HEK293 (cell line): ENCODE data around the gene NKD2.

Experiments used
- KLF9 ChIP-seq: fragments of 450-650 bp; formaldehyde crosslinking; IDR thresholded peaks from 2 replicates; pipeline ENCODE4 v1.5.1; 2016; ENCODE audit warnings: missing biosample characterization, missing genetic modification characterization, low read depth
- SP7 ChIP-seq: fragments of 450-650 bp; formaldehyde crosslinking; IDR thresholded peaks from 2 replicates; pipeline ENCODE4 v1.5.1; 2016; ENCODE audit warnings: missing biosample characterization, missing genetic modification characterization
- ZNF10 ChIP-seq: fragments of 450-650 bp; formaldehyde crosslinking; IDR thresholded peaks from 2 replicates; pipeline ENCODE4 v1.5.1; 2017; ENCODE audit warnings: missing biosample characterization, missing genetic modification characterization
- ZNF121 ChIP-seq: fragments of 450-650 bp; formaldehyde crosslinking; IDR thresholded peaks from 2 replicates; pipeline ENCODE4 v1.5.1; 2016; ENCODE audit warnings: missing biosample characterization, missing genetic modification characterization
- ZNF138 ChIP-seq: fragments of 450-650 bp; formaldehyde crosslinking; IDR thresholded peaks from 2 replicates; pipeline ENCODE4 v1.5.1; 2016; ENCODE audit warnings: missing biosample characterization, missing genetic modification characterization, borderline replicate concordance
- ZNF354C ChIP-seq: fragments of 450-650 bp; formaldehyde crosslinking; IDR thresholded peaks from 2 replicates; pipeline ENCODE4 v1.5.1; 2016; ENCODE audit warnings: missing biosample characterization, missing genetic modification characterization, low read depth, borderline replicate concordance
- ZNF530 ChIP-seq: fragments of 450-650 bp; formaldehyde crosslinking; IDR thresholded peaks from 2 replicates; pipeline ENCODE4 v1.5.1; 2016; ENCODE audit warnings: low read depth, missing biosample characterization, missing genetic modification characterization
- ZNF623 ChIP-seq: fragments of 450-650 bp; formaldehyde crosslinking; IDR thresholded peaks from 2 replicates; pipeline ENCODE4 v1.5.1; 2016; ENCODE audit warnings: missing biosample characterization, missing genetic modification characterization
- ZNF629 ChIP-seq: fragments of 450-650 bp; formaldehyde crosslinking; IDR thresholded peaks from 2 replicates; pipeline ENCODE4 v1.5.1; 2017; ENCODE audit warnings: missing biosample characterization, missing genetic modification characterization
- TF ChIP-seq, protein P1 (sequence below): fragments of 450-650 bp; formaldehyde crosslinking; IDR thresholded peaks from 2 replicates; pipeline ENCODE4 v1.5.1; 2016; ENCODE audit warnings: missing biosample characterization, missing genetic modification characterization

DNA sequence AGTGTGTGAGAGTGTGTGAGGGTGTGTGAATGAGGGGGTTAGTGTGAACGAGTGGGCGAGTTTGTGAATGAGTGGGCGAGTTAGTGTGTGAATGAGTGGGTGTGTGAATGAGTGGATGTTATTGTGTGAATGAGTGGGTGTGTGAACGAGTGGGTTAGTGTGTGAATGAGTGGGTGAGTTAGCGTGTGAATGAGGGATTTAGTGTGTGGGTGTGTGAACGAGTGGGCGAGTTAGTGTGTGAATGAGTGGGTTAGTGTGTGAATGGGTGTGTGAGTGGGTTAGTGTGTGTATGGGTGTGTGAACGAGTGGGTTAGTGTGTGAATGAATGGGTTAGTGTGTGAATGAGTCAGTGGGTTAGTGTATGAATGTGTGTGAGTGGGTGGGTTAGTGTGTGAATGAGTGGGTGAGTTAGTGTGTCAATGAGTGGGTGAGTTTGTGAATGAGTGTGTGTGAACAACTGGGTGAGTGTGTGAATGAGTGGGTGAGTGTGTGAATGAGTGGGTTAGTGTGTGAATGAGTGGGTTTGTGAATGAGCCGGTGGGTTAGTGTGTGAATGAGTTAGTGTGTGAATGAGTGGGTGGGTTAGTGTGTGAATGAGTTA lies 37.5 kb downstream of the NKD2 start:
- TF ChIP-seq ZNF354C (tag by site-specific recombination), result no peak
- no peak for TF ChIP-seq ZNF10 (tag by site-specific recombination)
- no peak for TF ChIP-seq ZNF629 (tag by site-specific recombination)
- TF ChIP-seq, protein P1, sequence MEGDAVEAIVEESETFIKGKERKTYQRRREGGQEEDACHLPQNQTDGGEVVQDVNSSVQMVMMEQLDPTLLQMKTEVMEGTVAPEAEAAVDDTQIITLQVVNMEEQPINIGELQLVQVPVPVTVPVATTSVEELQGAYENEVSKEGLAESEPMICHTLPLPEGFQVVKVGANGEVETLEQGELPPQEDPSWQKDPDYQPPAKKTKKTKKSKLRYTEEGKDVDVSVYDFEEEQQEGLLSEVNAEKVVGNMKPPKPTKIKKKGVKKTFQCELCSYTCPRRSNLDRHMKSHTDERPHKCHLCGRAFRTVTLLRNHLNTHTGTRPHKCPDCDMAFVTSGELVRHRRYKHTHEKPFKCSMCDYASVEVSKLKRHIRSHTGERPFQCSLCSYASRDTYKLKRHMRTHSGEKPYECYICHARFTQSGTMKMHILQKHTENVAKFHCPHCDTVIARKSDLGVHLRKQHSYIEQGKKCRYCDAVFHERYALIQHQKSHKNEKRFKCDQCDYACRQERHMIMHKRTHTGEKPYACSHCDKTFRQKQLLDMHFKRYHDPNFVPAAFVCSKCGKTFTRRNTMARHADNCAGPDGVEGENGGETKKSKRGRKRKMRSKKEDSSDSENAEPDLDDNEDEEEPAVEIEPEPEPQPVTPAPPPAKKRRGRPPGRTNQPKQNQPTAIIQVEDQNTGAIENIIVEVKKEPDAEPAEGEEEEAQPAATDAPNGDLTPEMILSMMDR (tag by site-specific recombination), result no peak
- TF ChIP-seq SP7 (tag by site-specific recombination), result no peak
- no peak for TF ChIP-seq ZNF138 (tag by site-specific recombination)
- no peak; the same call in 1 of the 2 replicates for TF ChIP-seq KLF9
- TF ChIP-seq ZNF530 (tag by site-specific recombination), result no peak
- TF ChIP-seq ZNF623, result no peak
- no peak for TF ChIP-seq ZNF121
